Measurements from ENCODE around the gene OR10Z1.

- TF ChIP-seq, protein P1, sequence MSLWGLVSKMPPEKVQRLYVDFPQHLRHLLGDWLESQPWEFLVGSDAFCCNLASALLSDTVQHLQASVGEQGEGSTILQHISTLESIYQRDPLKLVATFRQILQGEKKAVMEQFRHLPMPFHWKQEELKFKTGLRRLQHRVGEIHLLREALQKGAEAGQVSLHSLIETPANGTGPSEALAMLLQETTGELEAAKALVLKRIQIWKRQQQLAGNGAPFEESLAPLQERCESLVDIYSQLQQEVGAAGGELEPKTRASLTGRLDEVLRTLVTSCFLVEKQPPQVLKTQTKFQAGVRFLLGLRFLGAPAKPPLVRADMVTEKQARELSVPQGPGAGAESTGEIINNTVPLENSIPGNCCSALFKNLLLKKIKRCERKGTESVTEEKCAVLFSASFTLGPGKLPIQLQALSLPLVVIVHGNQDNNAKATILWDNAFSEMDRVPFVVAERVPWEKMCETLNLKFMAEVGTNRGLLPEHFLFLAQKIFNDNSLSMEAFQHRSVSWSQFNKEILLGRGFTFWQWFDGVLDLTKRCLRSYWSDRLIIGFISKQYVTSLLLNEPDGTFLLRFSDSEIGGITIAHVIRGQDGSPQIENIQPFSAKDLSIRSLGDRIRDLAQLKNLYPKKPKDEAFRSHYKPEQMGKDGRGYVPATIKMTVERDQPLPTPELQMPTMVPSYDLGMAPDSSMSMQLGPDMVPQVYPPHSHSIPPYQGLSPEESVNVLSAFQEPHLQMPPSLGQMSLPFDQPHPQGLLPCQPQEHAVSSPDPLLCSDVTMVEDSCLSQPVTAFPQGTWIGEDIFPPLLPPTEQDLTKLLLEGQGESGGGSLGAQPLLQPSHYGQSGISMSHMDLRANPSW (CRISPR knock-in tag; IDR thresholded peaks at IDR 0.05): no peak
- TF ChIP-seq POLR2AphosphoS5 (IDR thresholded peaks at IDR 0.05; ENCODE audit: control insufficient read depth, insufficient read depth, low read depth, low read length) (no peak), CTCF (IDR thresholded peaks at IDR 0.05 in 2 of 3, conservative IDR thresholded peaks at IDR 0.05 in 1 of 3; ENCODE audit: insufficient read depth in 2 of 3, low read depth in 1 of 3, low read length in 3 of 3) (no peak), ZFP36 (IDR thresholded peaks at IDR 0.05; ENCODE audit: low read depth, low read length, partially characterized antibody) (no peak), ETS2 (tag; IDR thresholded peaks at IDR 0.05; ENCODE audit: borderline replicate concordance, poor library complexity, severe bottlenecking) (no peak), ELK1 (CRISPR knock-in tag; IDR thresholded peaks at IDR 0.05) (no peak), ZNF174 (CRISPR knock-in tag; IDR thresholded peaks at IDR 0.05) (no peak)
- TF ChIP-seq, protein P2, sequence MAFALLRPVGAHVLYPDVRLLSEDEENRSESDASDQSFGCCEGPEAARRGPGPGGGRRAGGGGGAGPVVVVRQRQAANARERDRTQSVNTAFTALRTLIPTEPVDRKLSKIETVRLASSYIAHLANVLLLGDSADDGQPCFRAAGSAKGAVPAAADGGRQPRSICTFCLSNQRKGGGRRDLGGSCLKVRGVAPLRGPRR (CRISPR knock-in tag; IDR thresholded peaks at IDR 0.05): no peak
- TF ChIP-seq, protein P3, sequence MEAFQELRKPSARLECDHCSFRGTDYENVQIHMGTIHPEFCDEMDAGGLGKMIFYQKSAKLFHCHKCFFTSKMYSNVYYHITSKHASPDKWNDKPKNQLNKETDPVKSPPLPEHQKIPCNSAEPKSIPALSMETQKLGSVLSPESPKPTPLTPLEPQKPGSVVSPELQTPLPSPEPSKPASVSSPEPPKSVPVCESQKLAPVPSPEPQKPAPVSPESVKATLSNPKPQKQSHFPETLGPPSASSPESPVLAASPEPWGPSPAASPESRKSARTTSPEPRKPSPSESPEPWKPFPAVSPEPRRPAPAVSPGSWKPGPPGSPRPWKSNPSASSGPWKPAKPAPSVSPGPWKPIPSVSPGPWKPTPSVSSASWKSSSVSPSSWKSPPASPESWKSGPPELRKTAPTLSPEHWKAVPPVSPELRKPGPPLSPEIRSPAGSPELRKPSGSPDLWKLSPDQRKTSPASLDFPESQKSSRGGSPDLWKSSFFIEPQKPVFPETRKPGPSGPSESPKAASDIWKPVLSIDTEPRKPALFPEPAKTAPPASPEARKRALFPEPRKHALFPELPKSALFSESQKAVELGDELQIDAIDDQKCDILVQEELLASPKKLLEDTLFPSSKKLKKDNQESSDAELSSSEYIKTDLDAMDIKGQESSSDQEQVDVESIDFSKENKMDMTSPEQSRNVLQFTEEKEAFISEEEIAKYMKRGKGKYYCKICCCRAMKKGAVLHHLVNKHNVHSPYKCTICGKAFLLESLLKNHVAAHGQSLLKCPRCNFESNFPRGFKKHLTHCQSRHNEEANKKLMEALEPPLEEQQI (IDR thresholded peaks at IDR 0.05): no peak
These were observed 18.1 kb upstream of the OR10Z1 start for GRCh38 chr1:158586942-158587341.

Measured in K562 (cell line).